SU-DHL-6 (cell line): Measurements from ENCODE around the gene NSG1.

ENCODE experiments used
- CTCF ChIP-seq: fragments of 200-600 bp; sonication (generic); IDR thresholded peaks from one replicate; pipeline ENCODE4 v1.5.1; 2017; ENCODE audit warnings: antibody characterized with exemption, mild to moderate bottlenecking, low read length, moderate library complexity; ENCODE audit not compliant: insufficient read depth, poor library complexity, severe bottlenecking
- EZH2phosphoT487 ChIP-seq: fragments of 200-600 bp; sonication (generic), shearing (Covaris generic); conservative IDR thresholded peaks from 2 replicates; pipeline ENCODE4 v1.6.1; 2018; ENCODE audit warnings: mild to moderate bottlenecking, antibody characterized with exemption, low read length, moderate library complexity, mixed read lengths

- TF ChIP-seq CTCF (no peak), EZH2phosphoT487 (no peak)
These were observed 22.3 kb upstream of the NSG1 start for GRCh38 chr4:4364486-4365208.
